ENCODE measurements around the gene SGMS1.

DNA sequence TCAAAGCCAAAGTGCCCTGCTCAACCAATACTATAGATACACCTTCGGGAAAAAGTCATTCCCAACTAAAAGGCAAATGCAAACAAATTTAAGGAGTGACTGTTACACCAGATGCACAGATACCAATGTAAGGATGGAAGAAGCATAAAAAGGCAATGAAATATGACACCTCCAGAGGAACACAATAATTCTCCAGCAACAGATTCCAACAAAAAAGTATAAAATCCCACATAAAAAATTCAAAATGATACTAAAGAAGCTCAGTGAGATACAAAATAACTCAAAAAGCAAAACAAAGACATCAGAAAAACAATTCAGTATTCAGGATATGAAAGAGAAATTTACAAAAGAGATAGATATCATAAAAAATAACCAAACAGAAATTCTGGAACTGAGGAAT is 328.4 kb downstream of the SGMS1 start:
- TF ChIP-seq, protein P1, sequence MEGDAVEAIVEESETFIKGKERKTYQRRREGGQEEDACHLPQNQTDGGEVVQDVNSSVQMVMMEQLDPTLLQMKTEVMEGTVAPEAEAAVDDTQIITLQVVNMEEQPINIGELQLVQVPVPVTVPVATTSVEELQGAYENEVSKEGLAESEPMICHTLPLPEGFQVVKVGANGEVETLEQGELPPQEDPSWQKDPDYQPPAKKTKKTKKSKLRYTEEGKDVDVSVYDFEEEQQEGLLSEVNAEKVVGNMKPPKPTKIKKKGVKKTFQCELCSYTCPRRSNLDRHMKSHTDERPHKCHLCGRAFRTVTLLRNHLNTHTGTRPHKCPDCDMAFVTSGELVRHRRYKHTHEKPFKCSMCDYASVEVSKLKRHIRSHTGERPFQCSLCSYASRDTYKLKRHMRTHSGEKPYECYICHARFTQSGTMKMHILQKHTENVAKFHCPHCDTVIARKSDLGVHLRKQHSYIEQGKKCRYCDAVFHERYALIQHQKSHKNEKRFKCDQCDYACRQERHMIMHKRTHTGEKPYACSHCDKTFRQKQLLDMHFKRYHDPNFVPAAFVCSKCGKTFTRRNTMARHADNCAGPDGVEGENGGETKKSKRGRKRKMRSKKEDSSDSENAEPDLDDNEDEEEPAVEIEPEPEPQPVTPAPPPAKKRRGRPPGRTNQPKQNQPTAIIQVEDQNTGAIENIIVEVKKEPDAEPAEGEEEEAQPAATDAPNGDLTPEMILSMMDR (IDR thresholded peaks at IDR 0.05; ENCODE audit: low read length), result no peak
- TF ChIP-seq EZH2 (IDR thresholded peaks at IDR 0.05; ENCODE audit: borderline replicate concordance, low read length), result no peak

Data from OCI-LY1 (cell line).